Measurements from ENCODE around the gene KLHL3. TPM values are rescaled to one million over a fixed set of nuclear protein-coding genes. Genes with fewer than 3 reads are reported as not detected.
A peak's percentile ranks its signal among the peaks of the same experiment; 100 is the strongest.

KLHL3 gene
- total RNA-seq, 1 experiment from 2014 or later = 13.6 TPM

DNA sequence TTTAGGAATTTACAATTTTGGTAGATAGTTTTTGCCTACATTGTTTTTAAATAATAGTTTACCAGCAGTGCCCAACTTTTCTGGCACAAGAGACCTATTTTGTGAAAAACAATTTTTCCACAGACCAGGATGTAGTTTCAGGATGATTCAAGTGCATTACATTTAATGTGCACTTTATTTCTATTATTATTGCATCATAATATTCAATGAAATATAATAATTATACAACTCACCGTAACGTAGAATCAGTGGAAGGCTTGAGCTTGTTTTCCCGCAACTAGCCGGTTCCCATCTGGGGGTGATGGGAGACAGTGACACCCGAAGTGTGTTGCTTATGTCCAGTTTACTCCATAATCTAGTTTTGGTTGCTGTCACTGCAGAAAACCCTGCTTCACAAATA is 21.7 kb upstream of the KLHL3 start:
- CTCF ChIA-PET = no interaction called here

DNA sequence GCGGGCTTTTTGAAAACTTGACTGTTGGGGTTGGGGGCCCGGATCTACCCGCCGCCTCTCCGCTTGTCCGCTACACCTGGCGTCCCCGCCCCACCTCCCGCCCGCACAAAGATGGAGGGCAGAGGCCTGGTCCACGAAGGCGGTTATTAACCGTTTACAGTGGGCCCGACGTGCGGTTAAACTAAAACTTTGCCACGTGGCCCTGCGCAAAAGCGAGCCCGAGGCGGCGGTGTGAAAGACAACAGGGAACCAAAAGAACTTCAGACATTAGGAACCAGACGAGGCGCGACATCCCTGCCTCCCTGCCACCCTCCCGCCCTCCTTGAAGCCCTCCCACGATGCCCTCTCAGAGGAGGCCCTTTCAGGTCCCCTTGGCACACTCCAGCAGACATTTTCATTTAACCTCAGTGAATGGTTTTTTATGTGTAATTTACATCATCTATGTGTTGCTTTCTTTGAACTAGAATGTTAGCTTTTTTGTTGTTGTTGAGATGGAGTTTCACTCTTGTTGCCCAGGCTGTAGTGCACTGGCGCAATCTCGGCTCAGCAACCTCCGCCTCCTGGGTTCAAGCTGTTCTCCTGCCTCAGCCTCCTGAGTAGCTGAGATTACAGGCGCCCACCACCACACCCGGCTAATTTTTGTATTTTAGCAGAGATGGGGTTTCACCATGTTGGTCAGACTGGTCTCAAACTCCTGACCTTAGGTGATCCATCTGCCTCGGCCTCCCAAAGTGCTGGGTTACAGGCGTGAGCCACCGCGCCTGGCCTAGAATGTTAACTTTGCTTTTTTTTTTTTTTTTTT is 19.3 kb upstream of the KLHL3 start:
- intact Hi-C loops (cut with micrococcal nuclease; ENCODE audit: unreplicated experiment) = loop anchor here (2.0 to 10.0 kb wide), 2 partner anchors 278 to 310 kb away; partner anchors contain the start of gene FAM13B
- Histone ChIP-seq H3F3A (ENCODE audit: insufficient read depth, low read depth) (peaks cover 31% of the 10 kb centered on the region), H3K9me2 (ENCODE audit: insufficient read depth) (no peaks in the 10 kb centered on the region), H3K4me3 (peak overlapping the region; percentile 61), H3K4me1 (replicated peaks; ENCODE audit: insufficient read depth) (peaks cover 49% of the 10 kb centered on the region), H3K4me2 (peak overlapping the region; percentile 87), H3K79me2 (ENCODE audit: low read depth) (peaks cover 40% of the 10 kb centered on the region), H3K9me3 (ENCODE audit: insufficient read depth, low read depth) (no peaks in the 10 kb centered on the region), H3K27me3 (ENCODE audit: insufficient read depth, low read depth) (no peaks in the 10 kb centered on the region), H3K36me3 (ENCODE audit: low read depth) (peaks cover 20% of the 10 kb centered on the region), H4K20me1 (ENCODE audit: insufficient read depth) (peaks cover 24% of the 10 kb centered on the region), H3K27ac (peak overlapping the region; percentile 91), H2AFZ (peak overlapping the region; percentile 85)
- DNase-seq = no peak
- TF ChIP-seq EZH2 (IDR thresholded peaks at IDR 0.05; ENCODE audit: low read depth) (no peak), CTCF (conservative IDR thresholded peaks at IDR 0.05) (no peak)
- ChIA-PET POLR2A (ENCODE audit: unreplicated experiment) (no interaction called here), CTCF (no interaction called here)
- TSS peak; percentile 73 for BruUV-seq (replicated peaks)

More for the DNA sequence above, 21.7 kb upstream of the KLHL3 start:
- 0 out of 2 replicates have a peak overlapping the region, but pooled peaks have one; percentile 45 for H3K4me2 ChIP-seq
- peaks cover 15% of the 10 kb centered on the region for H3K79me2 ChIP-seq (ENCODE audit: low read depth)
- no peaks in the 10 kb centered on the region for H3K36me3 ChIP-seq (ENCODE audit: low read depth)
- H2AFZ ChIP-seq = no peak overlapping the region
- no TSS peak for BruUV-seq (replicated peaks)
- no peak overlapping the region for H3K27ac ChIP-seq
- H4K20me1 ChIP-seq (ENCODE audit: insufficient read depth) = peaks cover 3% of the 10 kb centered on the region
- no peaks in the 10 kb centered on the region for H3K27me3 ChIP-seq (ENCODE audit: insufficient read depth, low read depth)
- peaks cover 38% of the 10 kb centered on the region for H3F3A ChIP-seq (ENCODE audit: insufficient read depth, low read depth)
- intact Hi-C loops (cut with micrococcal nuclease; ENCODE audit: unreplicated experiment) = loop anchor here (10.0 kb wide), 1 partner anchor 307 kb away; no protein-coding TSS in a partner anchor
- no peaks in the 10 kb centered on the region for H3K9me3 ChIP-seq (ENCODE audit: insufficient read depth, low read depth)
- no peak overlapping the region for H3K4me3 ChIP-seq
- no peak for DNase-seq
- TF ChIP-seq CTCF (conservative IDR thresholded peaks at IDR 0.05) (no peak), EZH2 (IDR thresholded peaks at IDR 0.05; ENCODE audit: low read depth) (no peak)
- H3K4me1 ChIP-seq (replicated peaks; ENCODE audit: insufficient read depth) = peaks cover 52% of the 10 kb centered on the region
- H3K9me2 ChIP-seq (ENCODE audit: insufficient read depth) = no peaks in the 10 kb centered on the region
- POLR2A ChIA-PET (ENCODE audit: unreplicated experiment) = no interaction called here

GRCh38 chr5:137754188-137754960 is 18.5 kb upstream of the KLHL3 start, which contains the start of gene HNRNPA0:
TSS of gene HNRNPA0 (minus strand) at chr5:137754363. CDS start at chr5:137754066, 297 bp downstream.
- peaks cover 33% of the 10 kb centered on the region for H3F3A ChIP-seq (ENCODE audit: insufficient read depth, low read depth)
- intact Hi-C loops (cut with micrococcal nuclease; ENCODE audit: unreplicated experiment) = loop anchor here (2.0 to 10.0 kb wide), 2 partner anchors 278 to 310 kb away; partner anchors contain the start of gene FAM13B
- H3K27me3 ChIP-seq (ENCODE audit: insufficient read depth, low read depth) = no peaks in the 10 kb centered on the region
- no peak for TF ChIP-seq CTCF (conservative IDR thresholded peaks at IDR 0.05)
- TF ChIP-seq EZH2 (IDR thresholded peaks at IDR 0.05; ENCODE audit: low read depth) = no peak
- H3K36me3 ChIP-seq (ENCODE audit: low read depth) = peaks cover 21% of the 10 kb centered on the region
- H3K4me2 ChIP-seq = peak within 1 kb of the TSS; percentile 87
- BruUV-seq (replicated peaks) = no TSS peak
- peak within 1 kb of the TSS; percentile 91 for H3K27ac ChIP-seq
- peak within 1 kb of the TSS; percentile 85 for H2AFZ ChIP-seq
- DNase-seq = peak; percentile 88 to 94
- H3K9me2 ChIP-seq (ENCODE audit: insufficient read depth) = no peaks in the 10 kb centered on the region
- ChIA-PET POLR2A (ENCODE audit: unreplicated experiment) (interaction anchor here (0.6 to 0.7 kb wide), 3 partner anchors 22 to 1742 kb away, joined by 8 to 20 read pairs (median 14); no protein-coding TSS in a partner anchor), CTCF (interaction anchor here (0.7 kb wide), 1 partner anchor 116 kb away, joined by 7 read pairs; no protein-coding TSS in a partner anchor)
- no peaks in the 10 kb centered on the region for H3K9me3 ChIP-seq (ENCODE audit: insufficient read depth, low read depth)
- peak within 1 kb of the TSS; percentile 61 for H3K4me3 ChIP-seq
- peaks cover 48% of the 10 kb centered on the region for H3K79me2 ChIP-seq (ENCODE audit: low read depth)
- peaks cover 32% of the 10 kb centered on the region for H4K20me1 ChIP-seq (ENCODE audit: insufficient read depth)
- H3K4me1 ChIP-seq (replicated peaks; ENCODE audit: insufficient read depth) = peaks cover 43% of the 10 kb centered on the region

Measured in PC-9 (cell line).